Ovary (tissue), 9 donors: Measurements from ENCODE around the gene GRIN2D. TPM values are rescaled to one million over a fixed set of nuclear protein-coding genes. Genes with fewer than 3 reads are reported as not detected.

Experiments
- DNase-seq, 5 donors: peaks; one replicate each; pipeline ENCODE4 v3.0.0-alpha.2; 2019 to 2020
- H3K27ac ChIP-seq, 2 donors: fragments of 200-600 bp; one replicate each; pipeline versions ENCODE4 v1.5.1 to v1.8.0; 2019 to 2022
- H3K27me3 ChIP-seq: fragments of 200-600 bp; one replicate; pipeline ENCODE4 v1.8.0; 2022
- H3K36me3 ChIP-seq: fragments of 200-600 bp; sonication (generic); one replicate; pipeline ENCODE4 v1.5.1; 2019
- H3K4me1 ChIP-seq: one replicate; pipeline ENCODE4 v1.8.1; 2013; ENCODE audit warnings: mild to moderate bottlenecking, moderate library complexity; ENCODE audit not compliant: insufficient read depth
- H3K4me3 ChIP-seq: fragments of 200-600 bp; sonication (generic); one replicate; pipeline ENCODE4 v1.5.1; 2017
- H3K9me3 ChIP-seq, 2 donors: fragments of 200-600 bp in 1 of 2; sonication (generic) in 1 of 2; one replicate each; pipeline versions ENCODE4 v1.5.1 to v1.8.1; 2013 to 2019; ENCODE audit warnings: mild to moderate bottlenecking in 1 of 2, moderate library complexity in 1 of 2
- EP300 ChIP-seq: sonication (generic); formaldehyde crosslinking; IDR thresholded peaks from one replicate; pipeline ENCODE4 v1.6.1; 2017; ENCODE audit warnings: antibody characterized with exemption
- POLR2A ChIP-seq: fragments of 450-650 bp; IDR thresholded peaks from one replicate; pipeline ENCODE4 v1.6.1; 2017; ENCODE audit warnings: antibody characterized with exemption, mild to moderate bottlenecking, moderate library complexity
- WGBS, 3 donors: extraction: QIAGEN DNeasy Blood & Tissue Kit in 1 of 3; methylation state at CpG; one replicate each; pipeline versions ENCODE4 v1.1.5 to v1.1.7; 2013 to 2017; 5-methylcytosine and 5-hydroxymethylcytosine counted together
- intact Hi-C, 4 donors: fragments of 100-400 bp; cut with DNase I; formaldehyde crosslinking; loops; one replicate each; pipeline versions ENCODE4 v1.11.0 to v1.15.1; 2022 to 2023
- polyA plus RNA-seq, 2 donors: library from polyadenylated mRNA; stranded (reverse); fragments of 200-250 nt in 1 of 2; fragments of 350-450 nt in 1 of 2; fragmentation: Illumina TruSeq in 1 of 2; extraction: RNeasy Lipid Tissue Mini Kit (QIAGEN cat#74804) in 1 of 2; gene quantifications; one replicate each; pipeline ENCODE4 v1.2.3, GENCODE V29; 2013 to 2014
- total RNA-seq, 7 donors: library from RNA; depleted of rRNA in 2 of 7; stranded (reverse); fragments of >200 nt in 2 of 7; fragmentation: NEBNext Ultra II Directional in 3 of 7; extraction: Animal tissue kit (Norgen Biotek cat#: 25700) in 3 of 7; gene quantifications; one replicate each; pipeline versions ENCODE4 v1.1.0 to v1.2.4, GENCODE V29; 2016 to 2023
- TF ChIP-seq, protein P1 (sequence below), 3 donors: fragments of 450-650 bp in 2 of 3; fragments of 200-600 bp in 1 of 3; IDR thresholded peaks; one replicate each; pipeline versions ENCODE4 v1.5.1 to v1.8.0; 2016 to 2022; ENCODE audit warnings: antibody characterized with exemption in 3 of 3, mild to moderate bottlenecking in 1 of 3
- donor health status: DM: no; HTN: no; CAD: no; lungs with moderate emphysema.
- donor health status: DM: no; HTN: no; CAD: no.
- donor health status: Bipolar disorder and iron deficiency.
- donor health status: DM: yes; HTN: yes; CAD: no.
- donor health status: DM: no; HTN: no; CAD: no.
- donor health status: DM: yes; HTN: yes; CAD: no.

GRIN2D gene
- total and polyA plus RNA-seq, 9 donors, result 0.10 to 0.32 (median 0.12) TPM; not detected in 1

DNA sequence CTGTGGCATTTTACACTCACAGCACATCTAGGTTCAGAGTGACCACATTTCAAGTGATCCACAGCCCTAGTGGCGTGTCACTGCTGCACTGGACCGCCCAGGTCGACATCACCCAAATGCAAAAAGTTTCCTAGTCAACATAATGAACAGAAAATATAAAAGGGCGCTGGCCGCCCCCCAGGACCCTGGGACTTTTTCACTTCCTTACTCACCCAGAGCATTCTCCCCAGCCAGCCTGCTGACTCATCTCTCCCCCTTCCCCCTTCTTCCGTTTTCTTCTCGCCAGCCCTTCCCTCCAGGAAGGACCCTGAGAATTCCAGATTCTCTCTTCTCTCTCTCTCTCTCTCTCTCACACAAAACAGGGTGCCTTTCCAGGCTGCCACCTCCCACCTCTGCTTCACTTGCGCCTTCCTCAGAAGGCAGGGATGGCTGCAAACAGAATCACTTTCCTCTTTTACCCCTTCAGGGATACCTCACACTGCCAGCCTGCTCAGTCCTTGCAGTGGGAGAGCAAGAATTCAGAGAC lies 31.3 kb downstream of the GRIN2D start:
- Histone ChIP-seq H3K27me3 (no peaks in the 10 kb centered on the region), H3K9me3 (no peaks in the 10 kb centered on the region), H3K36me3 (no peaks in the 10 kb centered on the region), H3K27ac (no peak overlapping the region), H3K4me3 (no peak overlapping the region), H3K4me1 (no peaks in the 10 kb centered on the region)
- intact Hi-C loops, result no loop called here
- WGBS, 3 donors, result 18 to 36% (median 21%) methylated on average over 8 of the region's 8 CpGs
- peak in 1 of 5 donors; percentile 24 for DNase-seq
- TF ChIP-seq EP300, result no peak
- TF ChIP-seq POLR2A, result no peak

DNA sequence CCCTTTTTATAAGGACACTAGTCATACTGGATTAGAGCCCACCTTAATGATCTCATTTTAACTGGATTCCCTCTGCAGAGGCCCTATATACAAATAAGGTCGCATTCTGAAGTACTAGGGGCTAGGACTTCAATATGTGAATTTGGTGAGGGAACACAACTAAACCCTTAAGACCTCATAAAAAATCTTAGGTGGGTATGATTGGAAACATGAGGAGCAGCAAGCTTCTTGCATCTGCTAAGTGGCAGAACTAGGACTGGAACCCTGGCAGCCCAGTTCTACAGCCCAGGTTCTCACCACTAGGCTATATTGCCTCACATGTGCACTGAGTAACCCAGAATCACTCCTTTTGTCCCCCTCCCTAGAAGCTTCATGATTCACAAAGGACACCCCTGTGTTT lies 35.2 kb downstream of the GRIN2D start:
- no peak overlapping the region for H3K4me3 ChIP-seq
- no peaks in the 10 kb centered on the region for H3K27me3 ChIP-seq
- H3K36me3 ChIP-seq, result no peaks in the 10 kb centered on the region
- no peaks in the 10 kb centered on the region for H3K4me1 ChIP-seq
- TF ChIP-seq POLR2A (no peak), EP300 (no peak)
- TF ChIP-seq, protein P1, sequence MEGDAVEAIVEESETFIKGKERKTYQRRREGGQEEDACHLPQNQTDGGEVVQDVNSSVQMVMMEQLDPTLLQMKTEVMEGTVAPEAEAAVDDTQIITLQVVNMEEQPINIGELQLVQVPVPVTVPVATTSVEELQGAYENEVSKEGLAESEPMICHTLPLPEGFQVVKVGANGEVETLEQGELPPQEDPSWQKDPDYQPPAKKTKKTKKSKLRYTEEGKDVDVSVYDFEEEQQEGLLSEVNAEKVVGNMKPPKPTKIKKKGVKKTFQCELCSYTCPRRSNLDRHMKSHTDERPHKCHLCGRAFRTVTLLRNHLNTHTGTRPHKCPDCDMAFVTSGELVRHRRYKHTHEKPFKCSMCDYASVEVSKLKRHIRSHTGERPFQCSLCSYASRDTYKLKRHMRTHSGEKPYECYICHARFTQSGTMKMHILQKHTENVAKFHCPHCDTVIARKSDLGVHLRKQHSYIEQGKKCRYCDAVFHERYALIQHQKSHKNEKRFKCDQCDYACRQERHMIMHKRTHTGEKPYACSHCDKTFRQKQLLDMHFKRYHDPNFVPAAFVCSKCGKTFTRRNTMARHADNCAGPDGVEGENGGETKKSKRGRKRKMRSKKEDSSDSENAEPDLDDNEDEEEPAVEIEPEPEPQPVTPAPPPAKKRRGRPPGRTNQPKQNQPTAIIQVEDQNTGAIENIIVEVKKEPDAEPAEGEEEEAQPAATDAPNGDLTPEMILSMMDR (IDR thresholded peaks at IDR 0.05), result no peak
- no peak for DNase-seq
- intact Hi-C loops, result no loop called here
- 88 to 100% (median 95%) methylated on average over 1 of the region's 1 CpG for WGBS, 3 donors
- H3K27ac ChIP-seq, result no peak overlapping the region
- no peaks in the 10 kb centered on the region for H3K9me3 ChIP-seq

DNA sequence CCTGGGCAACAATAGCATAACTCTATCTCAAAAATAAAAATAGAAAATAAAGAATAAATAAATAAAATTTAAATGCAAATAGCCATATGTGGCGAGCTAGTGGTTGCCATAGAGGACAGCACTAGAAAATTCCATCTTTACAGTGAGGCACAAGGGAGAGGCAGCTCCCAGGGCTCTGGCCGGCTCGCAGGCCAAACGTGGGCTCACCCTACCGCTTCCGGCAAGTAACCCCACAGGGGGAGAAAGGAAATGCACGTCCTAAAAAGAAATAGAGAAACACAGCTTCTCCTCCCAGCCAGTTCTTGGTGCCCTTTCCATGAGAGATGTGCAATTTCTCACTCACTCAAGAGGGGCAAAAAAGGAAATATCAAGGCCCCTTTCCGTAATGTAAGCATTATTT lies 39.9 kb downstream of the GRIN2D start:
- intact Hi-C loops, result no loop called here
- 65 to 70% (median 68%) methylated on average over 8 of the region's 8 CpGs for whole genome bisulfite sequencing, 3 donors
- DNase-seq, result no peak
- H3K4me1 ChIP-seq, result no peaks in the 10 kb centered on the region
- no peak overlapping the region for H3K27ac ChIP-seq
- no peaks in the 10 kb centered on the region for H3K36me3 ChIP-seq
- TF ChIP-seq, protein P1 (IDR thresholded peaks at IDR 0.05), result no peak
- TF ChIP-seq POLR2A (no peak), EP300 (no peak)
- H3K4me3 ChIP-seq, result no peak overlapping the region
- no peaks in the 10 kb centered on the region for H3K9me3 ChIP-seq
- no peaks in the 10 kb centered on the region for H3K27me3 ChIP-seq

DNA sequence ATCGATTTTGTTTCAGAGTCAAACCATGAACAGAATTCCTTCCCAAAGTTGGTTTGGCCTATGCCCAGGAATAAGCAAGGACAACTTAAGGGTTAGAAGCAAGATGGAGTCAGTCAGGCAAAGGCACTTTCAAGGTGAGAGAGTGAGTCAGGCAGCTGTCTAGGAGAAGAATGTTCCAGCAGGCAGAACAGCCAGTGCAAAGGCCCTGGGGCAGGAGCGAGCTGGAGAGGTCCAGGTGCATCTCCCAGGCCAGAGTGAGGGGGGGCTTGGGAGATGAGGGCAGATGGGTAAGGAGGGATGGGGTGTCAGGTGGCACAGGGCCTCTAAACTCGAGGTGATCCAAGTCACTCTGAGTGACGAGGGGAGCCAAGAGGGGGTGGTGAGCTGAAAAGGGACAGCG lies 43.1 kb downstream of the GRIN2D start:
- 90 to 93% (median 93%) methylated on average over 5 of the region's 5 CpGs for WGBS, 3 donors
- intact Hi-C loops, result no loop called here
- Histone ChIP-seq H3K4me1 (no peaks in the 10 kb centered on the region), H3K27me3 (no peaks in the 10 kb centered on the region), H3K4me3 (no peak overlapping the region), H3K27ac (no peak overlapping the region), H3K36me3 (no peaks in the 10 kb centered on the region), H3K9me3 (no peaks in the 10 kb centered on the region)
- no peak for DNase-seq
- TF ChIP-seq, protein P1 (IDR thresholded peaks at IDR 0.05), result no peak
- TF ChIP-seq EP300, result no peak
- TF ChIP-seq POLR2A, result no peak

DNA sequence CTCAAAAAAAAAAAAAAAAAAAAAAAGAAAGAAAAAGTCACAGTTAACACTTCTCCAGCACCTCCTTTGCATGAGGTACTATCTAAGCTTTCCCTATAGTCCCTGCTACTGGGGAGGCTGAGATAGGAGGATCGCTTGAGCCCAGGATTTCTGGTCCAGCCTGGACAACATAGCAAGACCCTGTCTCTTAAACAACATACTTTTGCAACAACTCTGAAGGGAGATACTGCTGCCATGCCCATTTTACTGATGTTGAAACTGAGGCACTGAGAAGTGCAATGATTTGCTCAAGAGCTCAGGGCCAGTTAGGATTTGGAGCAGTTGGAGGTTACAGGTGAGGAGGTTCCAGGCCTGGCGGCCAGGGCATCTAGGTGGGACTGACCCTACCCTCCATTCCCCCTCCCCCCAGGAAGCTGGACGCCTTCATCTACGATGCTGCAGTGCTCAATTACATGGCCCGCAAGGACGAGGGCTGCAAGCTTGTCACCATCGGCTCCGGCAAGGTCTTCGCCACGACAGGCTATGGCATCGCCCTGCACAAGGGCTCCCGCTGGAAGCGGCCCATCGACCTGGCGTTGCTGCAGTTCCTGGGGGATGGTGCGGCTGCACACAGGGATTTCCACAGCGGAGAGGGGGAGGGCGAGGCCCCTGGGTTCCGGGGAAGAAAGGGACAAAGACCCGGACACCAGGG lies 48.0 kb downstream of the GRIN2D start:
- H3K27me3 ChIP-seq, result no peaks in the 10 kb centered on the region
- TF ChIP-seq, protein P1 (IDR thresholded peaks at IDR 0.05), result no peak
- TF ChIP-seq EP300 (no peak), POLR2A (no peak)
- WGBS, 3 donors, result 92 to 95% (median 94%) methylated on average over 20 of the region's 20 CpGs
- peaks cover 6% of the 10 kb centered on the region for H3K4me1 ChIP-seq
- no peaks in the 10 kb centered on the region for H3K9me3 ChIP-seq
- H3K27ac ChIP-seq, result no peak overlapping the region
- intact Hi-C loops, result no loop called here
- no peak overlapping the region for H3K4me3 ChIP-seq
- H3K36me3 ChIP-seq, result no peaks in the 10 kb centered on the region
- DNase-seq, result no peak
